Measurements from ENCODE around the gene VPS37C. TPM values are rescaled to one million over a fixed set of nuclear protein-coding genes. Genes with fewer than 3 reads are reported as not detected.
A peak's percentile ranks its signal among the peaks of the same experiment; 100 is the strongest.

The VPS37C gene
- total RNA-seq, 1 donor from 2014 or later = 21.5 TPM

DNA sequence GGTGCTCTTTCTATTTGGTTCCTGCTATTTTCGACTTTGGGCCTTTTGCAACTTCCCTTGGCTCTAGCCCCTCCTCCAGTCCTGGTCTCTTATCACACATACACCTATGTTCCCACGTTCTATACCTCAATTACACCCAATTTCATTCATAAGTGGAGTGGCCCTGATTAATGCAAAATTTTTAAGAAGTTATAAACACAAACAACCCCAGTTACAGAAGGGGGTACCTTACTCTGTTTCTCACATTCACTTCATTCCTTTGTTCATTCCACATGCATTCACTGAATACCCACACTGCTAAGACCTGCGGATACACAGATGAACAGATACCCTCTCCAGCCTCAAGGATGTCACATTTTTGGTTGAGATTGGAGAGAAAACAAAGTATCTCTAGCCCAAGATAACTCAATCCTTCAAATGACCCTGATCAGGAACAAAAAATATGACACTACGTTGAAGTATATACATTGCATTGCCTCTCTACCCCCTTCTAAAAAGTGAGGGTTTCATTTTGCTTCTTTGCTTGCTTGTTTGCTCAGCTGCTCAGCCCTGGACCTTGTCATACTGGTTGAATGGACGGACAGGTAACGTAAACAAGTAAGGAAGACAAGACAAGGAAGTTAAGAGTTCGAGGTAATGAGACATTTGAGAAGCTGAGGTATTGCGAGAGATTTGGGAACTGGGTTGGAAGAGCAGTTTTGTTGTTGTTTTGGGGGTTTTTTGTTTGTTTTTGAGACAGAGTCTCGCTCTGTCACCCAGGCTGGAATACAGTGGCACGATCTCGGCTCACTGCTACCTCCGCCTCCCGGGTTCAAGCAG, 3.6 kb upstream of the VPS37C start:
- H3K4me3 ChIP-seq (ENCODE audit: low read depth, low read length) = no peak overlapping the region
- TF ChIP-seq, protein P1, sequence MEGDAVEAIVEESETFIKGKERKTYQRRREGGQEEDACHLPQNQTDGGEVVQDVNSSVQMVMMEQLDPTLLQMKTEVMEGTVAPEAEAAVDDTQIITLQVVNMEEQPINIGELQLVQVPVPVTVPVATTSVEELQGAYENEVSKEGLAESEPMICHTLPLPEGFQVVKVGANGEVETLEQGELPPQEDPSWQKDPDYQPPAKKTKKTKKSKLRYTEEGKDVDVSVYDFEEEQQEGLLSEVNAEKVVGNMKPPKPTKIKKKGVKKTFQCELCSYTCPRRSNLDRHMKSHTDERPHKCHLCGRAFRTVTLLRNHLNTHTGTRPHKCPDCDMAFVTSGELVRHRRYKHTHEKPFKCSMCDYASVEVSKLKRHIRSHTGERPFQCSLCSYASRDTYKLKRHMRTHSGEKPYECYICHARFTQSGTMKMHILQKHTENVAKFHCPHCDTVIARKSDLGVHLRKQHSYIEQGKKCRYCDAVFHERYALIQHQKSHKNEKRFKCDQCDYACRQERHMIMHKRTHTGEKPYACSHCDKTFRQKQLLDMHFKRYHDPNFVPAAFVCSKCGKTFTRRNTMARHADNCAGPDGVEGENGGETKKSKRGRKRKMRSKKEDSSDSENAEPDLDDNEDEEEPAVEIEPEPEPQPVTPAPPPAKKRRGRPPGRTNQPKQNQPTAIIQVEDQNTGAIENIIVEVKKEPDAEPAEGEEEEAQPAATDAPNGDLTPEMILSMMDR (conservative IDR thresholded peaks at IDR 0.05; ENCODE audit: low read depth, low read length) = no peak
- DNase-seq (ENCODE audit: low read depth) = no peak

DNA sequence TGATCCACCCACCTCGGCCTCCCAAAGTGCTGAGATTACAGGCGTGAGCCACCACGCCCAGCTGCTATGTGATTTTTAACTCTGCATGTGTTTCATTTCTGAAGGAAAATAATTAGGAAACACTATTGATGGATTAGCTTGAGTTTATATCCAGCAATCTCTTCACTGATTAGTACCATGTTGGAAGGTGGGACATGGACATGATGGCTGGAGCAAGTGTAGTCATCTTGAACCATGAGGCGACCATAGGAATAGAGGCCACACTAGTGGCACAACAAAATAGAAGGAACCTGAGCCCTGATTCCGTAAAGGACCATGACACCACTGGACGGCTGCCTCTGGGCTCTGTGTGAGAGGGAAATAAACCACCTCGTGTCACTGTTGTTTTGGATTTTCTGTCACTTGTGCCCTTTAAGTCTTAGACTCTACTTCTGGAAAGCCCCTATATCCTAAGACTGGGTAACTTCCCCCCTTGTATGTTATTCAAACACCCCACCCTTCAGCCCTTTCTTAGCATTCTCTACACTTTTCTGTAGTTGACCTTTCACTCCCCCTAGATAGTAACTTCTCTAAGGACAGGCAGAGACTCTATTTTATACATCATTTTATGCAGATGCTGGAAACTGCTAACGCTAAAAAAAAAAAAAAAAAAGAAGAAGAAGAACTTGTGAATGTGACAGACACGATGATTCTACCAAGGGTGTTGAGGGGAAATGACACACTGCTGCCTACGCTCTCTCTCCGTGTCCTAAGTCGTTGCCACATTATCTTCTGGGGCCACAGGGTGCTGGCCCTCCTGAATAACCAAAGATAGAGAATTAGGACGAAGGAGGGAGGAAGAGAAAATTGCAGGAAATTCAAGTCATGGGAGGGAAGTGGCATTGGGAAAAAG, 2.7 kb upstream of the VPS37C start:
- TF ChIP-seq, protein P1 (conservative IDR thresholded peaks at IDR 0.05; ENCODE audit: low read depth, low read length) = no peak
- H3K4me3 ChIP-seq (ENCODE audit: low read depth, low read length) = no peak overlapping the region
- DNase-seq (ENCODE audit: low read depth) = no peak

DNA sequence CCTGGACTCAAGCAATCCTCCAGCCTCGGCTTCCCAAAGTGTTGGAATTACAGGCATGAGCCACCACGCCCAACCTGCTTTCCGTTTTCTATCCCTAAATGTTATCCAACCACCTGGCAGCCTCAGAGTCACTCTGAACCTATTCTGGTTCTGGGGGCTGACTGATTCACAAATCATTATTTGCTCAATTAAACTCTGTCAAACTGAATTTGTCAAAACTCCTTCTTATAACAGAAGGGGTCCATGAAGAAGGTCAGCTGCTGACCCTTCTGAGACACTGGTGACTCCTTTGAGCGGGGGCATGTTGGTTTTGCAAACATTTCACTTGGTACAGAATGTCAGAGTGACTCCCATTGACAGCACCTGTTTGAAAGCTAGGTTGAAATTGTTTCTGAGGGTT, 1.8 kb upstream of the VPS37C start:
- no peak overlapping the region for H3K4me3 ChIP-seq (ENCODE audit: low read depth, low read length)
- TF ChIP-seq, protein P1 (conservative IDR thresholded peaks at IDR 0.05; ENCODE audit: low read depth, low read length) = no peak
- DNase-seq (ENCODE audit: low read depth) = no peak

DNA sequence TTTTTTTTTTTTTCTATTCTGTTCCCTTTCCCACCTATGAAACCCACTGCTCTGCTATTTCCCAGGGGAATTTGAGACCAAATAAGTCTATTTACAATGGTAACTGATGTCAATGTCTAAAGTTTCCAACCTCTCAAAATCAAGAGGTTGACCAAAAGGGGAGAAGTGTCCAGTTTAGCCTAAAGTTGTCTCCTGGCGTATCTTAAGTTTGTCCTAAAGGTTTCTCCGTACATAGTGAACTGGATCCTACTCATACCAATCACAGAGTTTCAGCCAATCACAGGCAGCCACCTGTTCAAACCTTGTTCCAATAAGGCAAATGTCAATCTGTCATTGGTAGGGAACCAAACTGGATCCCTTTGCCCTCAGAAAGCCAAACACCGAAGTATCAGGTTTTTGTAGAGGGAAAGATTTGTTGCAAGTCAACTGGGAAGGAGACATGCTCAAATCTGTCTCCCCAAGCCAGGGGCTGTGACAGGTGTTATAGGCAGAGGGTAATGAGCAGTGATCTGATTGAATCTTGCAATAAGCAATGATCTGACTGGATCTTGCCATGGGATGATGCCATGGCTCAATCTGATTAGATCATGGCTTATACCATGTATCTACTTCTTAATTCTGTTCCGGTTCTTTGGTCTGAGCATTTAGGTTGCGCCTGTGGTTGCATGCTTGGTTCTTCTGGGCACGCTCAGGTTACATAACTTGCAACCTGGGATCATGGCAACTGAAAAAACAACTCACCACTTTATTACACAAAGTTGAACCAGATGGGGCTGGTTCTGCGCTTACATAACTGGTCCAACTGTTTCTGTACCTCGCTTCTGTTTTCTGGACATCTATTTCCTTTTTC, 1.1 kb upstream of the VPS37C start:
- DNase-seq (ENCODE audit: low read depth) = no peak
- TF ChIP-seq, protein P1 (conservative IDR thresholded peaks at IDR 0.05; ENCODE audit: low read depth, low read length) = no peak
- peak overlapping the region; percentile 69 for H3K4me3 ChIP-seq (ENCODE audit: low read depth, low read length)

DNA sequence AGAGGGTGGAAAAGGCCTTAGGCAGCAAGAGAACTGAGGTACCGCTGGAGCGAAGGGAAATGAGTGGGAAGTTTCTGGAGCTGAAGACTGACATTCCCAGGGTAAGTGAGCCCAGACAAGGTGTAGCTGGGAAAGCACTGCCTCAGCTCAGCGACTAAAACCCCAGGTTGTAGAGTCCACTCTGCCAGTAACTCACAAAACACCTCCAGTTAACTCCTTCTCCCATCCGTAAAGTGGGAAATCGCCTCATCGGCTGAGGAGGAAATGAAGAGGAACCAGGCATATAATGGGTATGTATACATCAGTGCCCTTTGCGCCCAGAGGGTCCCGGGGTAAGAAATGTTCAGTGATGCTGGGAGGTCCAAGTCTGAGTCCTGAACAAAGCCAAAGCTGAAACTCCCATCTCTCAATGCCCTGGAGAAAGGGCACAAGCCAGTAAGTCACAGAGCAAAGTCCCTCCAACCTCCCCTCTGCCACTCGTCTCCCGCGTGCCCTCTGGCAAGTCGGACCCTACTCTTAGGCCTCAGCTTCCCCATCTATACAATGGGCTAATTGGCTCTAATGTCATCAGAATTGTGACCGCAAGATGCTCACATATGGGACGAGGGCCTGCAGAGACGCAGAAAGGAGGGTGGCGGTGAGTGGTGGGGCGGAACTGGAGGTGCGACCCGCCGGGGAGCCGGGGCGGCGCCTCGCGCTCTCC, 588 bp downstream of the VPS37C start:
- no peak for DNase-seq (ENCODE audit: low read depth)
- TF ChIP-seq, protein P1 (conservative IDR thresholded peaks at IDR 0.05; ENCODE audit: low read depth, low read length) = no peak
- H3K4me3 ChIP-seq (ENCODE audit: low read depth, low read length) = peak overlapping the region; percentile 69

All from epithelial cell of proximal tubule (primary cell).